Head of caudate nucleus (tissue), 42 donors: Measurements from ENCODE around the gene PTPN3.

ENCODE experiments used
- DNase-seq, 42 donors: peaks; one replicate each; pipeline versions ENCODE4 v3.0.0 to v3.0.0-alpha.2; 2020 to 2021; ENCODE audit warnings: mixed read lengths in 7 of 42
- intact Hi-C: fragments of 100-400 bp; cut with DNase I; formaldehyde crosslinking; loops from one replicate; pipeline ENCODE4 v1.15.0; 2022

Gene PTPN3

DNA sequence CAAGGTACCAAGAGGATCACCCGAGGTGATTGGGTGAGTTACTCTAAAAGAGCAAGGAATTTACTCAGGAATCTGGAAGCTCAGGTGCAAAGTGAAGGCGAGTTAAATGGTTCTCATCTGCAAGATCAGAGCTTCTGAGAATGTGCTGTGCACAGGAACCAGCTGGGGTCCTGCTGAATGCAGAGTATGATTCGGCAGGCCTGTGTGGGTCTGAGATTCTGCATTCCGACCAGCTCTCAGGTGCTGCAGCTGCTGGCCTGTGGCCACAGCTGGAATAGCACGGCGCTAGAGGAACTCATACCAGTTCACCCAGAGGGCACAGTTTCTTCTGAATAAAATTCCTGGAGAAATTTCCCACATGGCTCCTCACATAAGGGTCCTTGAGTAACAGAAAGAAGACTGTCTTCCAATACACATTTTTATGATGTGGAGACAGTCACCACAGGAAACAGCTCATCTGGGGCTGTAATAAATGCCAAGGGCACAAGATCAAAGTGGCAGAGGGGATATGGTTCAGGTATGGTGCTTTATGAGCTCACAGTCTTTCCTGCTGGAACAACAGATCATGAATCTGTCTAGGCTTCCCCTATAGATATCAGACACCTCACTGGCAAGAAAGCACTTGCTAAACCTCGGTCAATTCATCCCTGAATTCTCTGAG, 83.9 kb downstream of the PTPN3 start:
- DNase-seq: no peak
- intact Hi-C loops: no loop called here

DNA sequence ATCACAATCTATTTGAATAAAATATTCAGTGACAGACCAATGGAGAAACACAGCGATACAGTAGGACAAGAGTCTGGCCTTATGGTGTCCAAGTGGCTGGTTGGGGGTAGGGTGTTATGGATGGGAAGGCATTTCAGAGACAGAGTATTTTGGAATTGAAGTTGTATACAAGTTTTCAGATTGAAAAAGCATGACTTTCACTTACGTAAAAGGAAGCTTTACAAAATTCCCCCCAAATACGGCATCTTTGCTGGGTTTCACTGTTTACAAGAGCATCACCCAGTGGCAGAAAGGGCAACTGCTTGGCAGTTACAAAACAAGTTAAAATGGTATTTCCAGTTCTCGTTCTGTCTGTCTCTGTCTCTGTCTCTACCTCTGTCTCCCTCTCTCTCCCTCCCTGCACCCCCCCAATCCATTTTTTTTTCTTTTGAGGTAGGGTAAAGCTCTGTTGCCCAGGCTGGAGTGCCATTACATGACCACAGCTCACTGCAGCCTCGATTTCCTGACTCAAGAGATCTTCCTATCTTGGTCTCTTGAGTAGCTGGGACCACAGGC, 86.2 kb downstream of the PTPN3 start:
- DNase-seq: peak in 18 of 42 donors; percentile 7 to 60 (median 28)
- intact Hi-C loops: no loop called here

GRCh38 chr9:109411069-109411761, 86.9 kb downstream of the PTPN3 start:
- no peak for DNase-seq
- intact Hi-C loops: no loop called here

- no peak for DNase-seq
These were observed 88.2 kb downstream of the PTPN3 start for GRCh38 chr9:109409773-109410397.

DNA sequence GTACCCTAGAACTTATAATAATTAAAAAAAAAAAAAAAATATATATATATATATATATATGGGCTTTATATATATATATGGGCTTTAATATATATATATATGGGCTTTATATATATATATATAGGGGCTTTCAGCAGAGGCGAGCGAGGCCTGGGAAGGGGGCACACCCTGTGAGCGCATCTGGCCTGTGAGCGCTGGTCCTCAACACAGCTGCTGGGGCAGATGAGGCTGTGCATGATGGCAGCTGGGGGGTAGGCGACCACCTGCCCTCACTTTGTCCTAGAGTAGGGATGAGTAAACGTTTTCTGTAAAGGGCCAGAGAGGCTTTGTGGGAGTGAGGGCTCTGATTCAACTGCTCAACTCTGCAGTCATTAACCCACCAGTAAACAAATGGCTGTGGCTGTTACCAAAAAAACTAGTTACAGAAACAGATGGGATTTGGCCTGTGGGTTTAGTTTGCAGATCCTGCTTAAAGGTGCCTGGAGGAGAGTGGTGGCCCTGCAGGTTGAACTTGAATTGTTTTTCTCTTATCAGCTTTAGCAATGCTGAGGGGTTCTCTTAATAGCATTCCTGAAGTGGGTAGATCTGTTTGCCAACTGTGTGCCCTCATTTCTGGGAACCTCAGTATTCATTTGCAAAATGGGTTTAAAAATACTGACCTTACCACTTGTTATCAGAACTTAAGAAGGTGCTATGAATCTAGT, 89.2 kb downstream of the PTPN3 start:
- no peak for DNase-seq
- intact Hi-C loops: no loop called here

More at GRCh38 chr9:109409773-109410397, 88.2 kb downstream of the PTPN3 start:
- intact Hi-C loops: no loop called here

DNA sequence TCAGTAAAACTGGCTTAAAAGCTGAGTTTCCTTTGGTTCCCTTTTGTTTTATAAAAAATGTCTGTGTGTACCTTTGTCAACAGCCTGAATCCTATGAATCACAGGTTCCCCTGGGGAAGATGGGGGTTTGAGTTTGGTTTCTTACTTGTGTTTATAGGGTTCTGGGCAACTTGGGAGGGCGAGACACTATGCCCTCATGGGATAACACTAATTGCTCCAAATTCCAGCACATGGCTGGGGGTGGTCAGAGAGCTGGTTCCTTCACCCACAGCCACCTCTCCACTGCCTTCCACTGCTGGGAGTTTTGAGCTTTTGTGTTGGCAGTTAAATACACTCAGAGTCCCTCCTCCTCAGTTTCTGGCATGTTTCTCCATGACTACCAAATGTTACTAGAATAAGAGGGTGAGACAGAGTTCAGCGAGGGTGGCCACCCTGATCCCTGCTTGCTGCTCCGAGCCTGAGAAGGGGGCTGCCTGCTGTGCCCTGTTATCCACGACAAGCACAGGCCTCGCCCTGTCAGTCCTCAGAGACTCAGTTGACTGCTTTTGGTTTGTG, 94.3 kb downstream of the PTPN3 start:
- intact Hi-C loops: no loop called here
- DNase-seq: peak in 17 of 42 donors; percentile 9 to 61 (median 22)

- intact Hi-C loops: no loop called here
- no peak for DNase-seq
These were observed 95.0 kb downstream of the PTPN3 start for GRCh38 chr9:109403116-109403515.

DNA sequence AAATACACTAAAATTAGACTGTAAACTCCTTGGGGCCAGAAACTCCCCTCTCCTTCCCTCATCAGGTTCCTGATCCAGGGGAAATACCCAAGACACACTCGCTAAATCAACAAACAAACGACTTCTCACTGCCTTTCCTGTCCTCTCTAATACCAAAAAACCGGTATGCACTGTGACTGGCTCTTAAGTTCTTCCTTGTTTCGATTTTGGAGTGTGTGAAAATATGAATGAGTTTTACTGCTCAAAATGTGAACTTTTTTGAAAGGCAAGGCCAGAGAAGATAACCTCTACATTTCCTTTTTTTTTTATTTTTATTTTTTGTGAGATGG, 96.2 kb downstream of the PTPN3 start:
- intact Hi-C loops: no loop called here
- DNase-seq: no peak

DNA sequence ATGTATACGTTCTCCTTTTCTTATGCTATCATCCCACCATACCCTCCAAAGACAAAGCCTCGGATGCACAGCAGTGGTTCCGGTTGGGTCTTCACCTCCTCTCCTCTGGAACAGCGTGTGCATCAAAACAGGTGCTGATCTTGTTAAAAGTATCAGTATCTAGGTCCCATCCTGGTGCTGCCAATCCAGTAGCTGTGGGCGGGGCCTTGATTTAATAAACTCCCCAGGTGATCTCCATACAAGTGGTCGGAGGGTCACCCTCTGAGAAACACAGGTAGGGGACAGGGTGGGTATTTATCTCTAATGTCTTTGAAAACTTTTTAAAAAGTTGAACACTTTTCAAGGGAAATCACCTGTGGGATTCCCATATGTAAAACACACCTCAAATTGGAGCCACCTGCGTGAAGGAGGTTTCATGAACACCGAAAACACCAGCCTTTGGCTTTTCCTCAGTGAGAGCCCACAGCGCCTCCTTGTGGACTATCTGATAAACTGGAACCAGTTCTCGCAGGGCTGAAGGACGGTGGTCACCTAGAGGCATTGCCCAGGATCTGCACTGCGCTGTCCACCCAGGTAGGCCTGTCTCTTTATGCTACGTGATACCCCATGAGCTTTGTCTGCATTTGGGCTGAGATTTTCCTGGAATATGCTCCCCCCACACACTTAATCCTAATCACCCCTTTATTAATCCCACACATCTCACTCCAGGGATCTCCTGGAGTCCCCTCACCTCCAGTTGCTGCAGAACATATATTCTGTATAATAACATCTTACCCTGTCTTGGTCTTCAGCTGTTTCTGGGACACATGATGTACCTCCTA, 96.7 kb downstream of the PTPN3 start:
- peak in 40 of 42 donors; percentile 21 to 80 (median 58) for DNase-seq
- intact Hi-C loops: no loop called here

DNA sequence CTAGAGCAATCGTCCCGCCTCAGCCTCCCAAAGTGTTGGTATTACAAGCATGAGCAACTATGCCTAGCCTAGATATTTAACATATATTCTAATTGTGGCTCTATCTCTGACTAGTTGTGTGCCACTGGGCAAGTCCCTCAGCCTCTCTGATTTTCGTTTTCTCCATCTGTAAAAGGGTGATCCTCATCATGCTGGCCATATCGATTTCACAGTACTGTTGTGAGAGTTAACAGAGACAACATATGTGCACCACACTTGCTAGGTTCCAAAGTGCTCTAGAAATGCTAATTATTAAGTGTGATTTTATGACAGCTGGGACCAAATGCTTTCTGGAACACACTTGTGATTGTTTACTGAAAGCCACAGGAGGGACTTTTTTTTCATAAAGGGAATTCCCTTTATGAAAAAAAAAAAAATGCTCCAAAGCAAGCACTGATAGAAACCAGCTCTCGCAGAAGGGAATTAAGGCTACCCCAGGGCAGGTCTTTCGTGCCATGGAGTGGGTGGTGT, 98.8 kb downstream of the PTPN3 start:
- intact Hi-C loops: no loop called here
- DNase-seq: no peak

DNA sequence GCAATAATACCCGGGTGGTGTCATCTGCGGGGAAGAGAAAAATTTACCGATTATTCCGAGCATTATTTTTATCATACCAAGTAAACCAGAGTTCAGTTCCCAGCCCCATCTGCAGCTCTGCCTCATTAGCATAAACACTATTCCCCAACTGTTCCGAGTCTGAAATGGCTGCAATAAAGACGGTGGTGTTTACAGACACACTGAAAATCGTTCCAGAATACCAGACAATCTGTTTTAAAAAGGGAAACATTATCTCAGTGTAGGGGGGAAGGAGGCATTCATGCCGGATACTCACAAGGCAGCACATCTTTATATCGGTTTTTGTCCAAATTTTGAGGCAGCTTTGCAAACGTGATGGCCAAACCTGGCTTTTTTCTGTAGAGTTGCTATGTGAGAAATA, 106.9 kb downstream of the PTPN3 start:
- intact Hi-C loops: no loop called here
- no peak for DNase-seq

DNA sequence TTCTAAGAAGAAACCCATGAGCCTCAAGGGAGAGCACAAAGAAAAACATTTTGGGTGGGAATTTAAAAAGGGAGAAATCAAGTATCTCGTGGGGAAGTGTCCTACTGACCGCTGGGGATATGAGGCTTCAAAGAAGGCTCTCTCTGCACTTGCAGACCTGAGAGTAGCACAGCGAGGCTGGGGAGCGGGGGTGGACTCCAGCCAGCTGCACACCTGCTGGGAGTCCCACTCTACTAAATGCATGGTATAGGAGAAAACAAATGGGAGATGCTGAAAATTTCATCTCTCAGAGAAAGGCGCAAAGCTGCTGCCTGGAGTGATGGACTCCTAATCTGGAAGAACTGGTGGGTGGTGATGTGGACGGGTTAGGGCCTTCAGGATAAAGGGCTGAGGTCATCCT, 110.3 kb downstream of the PTPN3 start:
- no peak for DNase-seq
- intact Hi-C loops: no loop called here

- intact Hi-C loops: no loop called here
- DNase-seq: no peak
These were observed 110.9 kb downstream of the PTPN3 start for GRCh38 chr9:109387206-109387605.

DNA sequence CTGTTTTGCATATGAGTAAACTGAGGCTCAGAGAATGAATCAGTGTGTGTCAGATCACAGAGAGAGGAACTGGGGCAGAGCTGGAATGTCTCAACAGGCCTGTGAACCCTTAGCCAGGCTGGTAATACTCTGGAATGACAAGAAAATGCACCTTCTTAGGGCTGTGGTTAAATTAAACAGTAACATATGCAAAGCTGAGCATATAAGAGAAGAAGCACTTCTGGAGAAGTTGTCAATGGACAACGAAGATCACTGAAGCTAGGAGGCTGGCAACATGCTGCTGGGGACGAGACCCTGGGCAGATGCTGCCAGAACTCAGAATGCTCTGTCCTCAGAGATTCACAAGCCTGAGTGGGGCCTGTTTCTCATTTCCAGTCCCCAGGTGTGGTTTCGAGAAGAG, 112.6 kb downstream of the PTPN3 start:
- intact Hi-C loops: no loop called here
- DNase-seq: no peak

DNA sequence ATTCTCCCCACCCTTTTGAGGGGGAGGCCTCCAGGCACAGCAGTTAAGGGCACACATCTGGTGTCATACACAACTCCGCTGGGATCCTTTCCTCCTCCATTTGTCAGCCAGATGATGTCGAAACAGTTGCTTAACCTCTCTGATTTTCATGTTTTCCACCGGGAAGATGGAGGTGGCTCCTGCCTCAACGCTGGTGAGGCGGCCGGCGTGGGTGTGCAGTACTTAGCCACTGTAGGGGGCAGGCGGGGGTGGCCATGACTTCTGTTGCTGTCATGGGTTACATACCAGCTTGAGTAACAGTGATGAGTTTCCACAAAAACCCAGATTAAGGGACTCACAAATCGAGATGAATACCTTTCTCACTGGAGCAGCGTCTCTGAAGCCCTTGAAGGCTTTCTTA, 114.2 kb downstream of the PTPN3 start:
- intact Hi-C loops: no loop called here
- DNase-seq: peak in 38 of 42 donors; percentile 7 to 80 (median 42)

DNA sequence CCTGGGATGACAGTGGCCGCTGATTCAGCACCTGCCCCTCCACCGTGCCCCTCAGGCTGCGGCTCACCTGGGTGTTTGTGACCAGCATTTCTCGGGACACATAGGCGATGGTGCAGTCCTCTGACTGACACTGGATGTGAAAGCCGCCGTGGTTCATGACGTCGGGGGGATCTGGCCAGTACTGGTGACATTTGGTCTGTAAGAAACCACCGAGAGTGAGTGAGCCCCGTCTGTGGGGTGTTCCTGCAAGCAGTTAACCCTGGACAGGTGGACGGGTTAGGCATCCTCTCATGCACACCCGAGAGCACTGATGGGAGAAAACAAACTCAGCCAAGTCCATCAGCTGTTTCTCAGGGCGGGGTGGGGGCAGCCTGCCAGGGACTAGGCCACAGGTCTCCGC, 114.8 kb downstream of the PTPN3 start:
- DNase-seq: no peak
- intact Hi-C loops: no loop called here

GRCh38 chr9:109382585-109382984, 115.5 kb downstream of the PTPN3 start:
- intact Hi-C loops: no loop called here
- no peak for DNase-seq

DNA sequence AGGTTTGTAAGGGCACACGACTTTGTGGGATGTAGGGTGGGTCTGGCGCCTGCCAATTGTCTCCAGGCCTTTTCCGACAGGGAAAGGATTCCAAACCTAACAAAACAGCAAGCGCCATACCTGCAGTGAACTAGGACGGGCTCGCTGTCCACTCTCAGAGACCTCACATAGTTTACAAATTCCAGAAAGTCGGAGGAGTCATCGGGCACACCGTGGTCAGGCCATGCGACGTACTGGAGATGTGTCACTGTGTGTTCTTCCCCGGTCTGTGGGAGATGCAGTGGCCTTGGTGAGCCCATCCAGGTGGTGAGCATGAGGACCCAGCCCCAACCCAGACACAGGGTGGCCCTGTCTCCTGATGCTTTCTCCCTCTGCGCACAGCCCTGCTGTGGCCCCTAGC, 115.9 kb downstream of the PTPN3 start:
- no peak for DNase-seq
- intact Hi-C loops: no loop called here
